ENCODE measurements around the gene TMEM9. TPM values are rescaled to one million over a fixed set of nuclear protein-coding genes. Genes with fewer than 3 reads are reported as not detected.

Gene TMEM9
- total RNA-seq, 1 donor from 2014 or later, result 55.3 TPM

DNA sequence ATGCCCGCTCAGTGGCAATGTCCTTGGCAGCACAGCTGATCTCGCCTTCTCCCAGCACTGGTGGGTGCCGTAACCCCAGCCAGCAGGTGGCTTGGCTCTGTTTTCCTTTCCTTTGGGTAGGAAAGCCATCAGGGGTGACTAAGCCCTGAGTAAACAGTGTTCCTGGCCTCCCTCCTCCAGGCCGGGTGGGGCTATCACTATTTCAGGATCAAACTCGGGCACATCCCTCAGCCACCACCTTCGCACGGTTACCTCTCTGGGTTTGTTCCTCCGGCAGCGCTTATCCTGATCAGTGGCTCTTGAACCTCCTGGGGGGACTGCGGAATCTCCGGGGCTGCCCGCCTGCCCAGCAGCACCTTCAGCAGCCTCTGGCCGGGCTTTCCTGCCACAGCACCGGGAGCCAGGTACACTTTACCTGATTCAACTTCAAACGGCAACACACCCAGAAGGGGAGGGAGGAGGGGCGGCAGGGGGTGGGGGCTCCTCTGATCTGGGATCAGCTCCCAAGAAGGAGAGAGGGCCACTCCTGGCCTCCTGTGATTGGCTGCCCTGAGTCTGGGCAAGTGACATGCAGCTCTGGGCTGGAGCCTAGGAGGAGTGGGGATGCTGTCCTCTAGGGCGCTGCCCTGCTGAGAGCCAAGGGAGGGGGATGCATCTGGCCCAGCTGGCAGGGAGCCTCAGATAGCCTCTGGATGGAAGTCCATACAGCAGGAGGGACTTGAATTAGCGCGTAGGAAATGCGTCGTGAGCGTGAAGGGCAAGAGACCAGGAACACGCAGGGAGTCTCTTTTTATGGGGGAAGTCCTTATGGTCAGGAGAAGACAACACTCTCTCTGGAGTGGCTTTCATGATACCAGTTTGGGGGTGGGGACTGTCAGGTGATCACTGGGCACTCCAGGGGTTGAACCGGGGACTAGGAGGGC is 27.2 kb downstream of the TMEM9 start, which contains the start of gene ASCL5:
TSS of gene ASCL5 (minus strand) at position 353 of the 923 bp plus-strand sequence. CDS start 11,812 bp downstream, outside the sequence.
- DNase-seq (ENCODE audit: low spot score), result no peak

DNA sequence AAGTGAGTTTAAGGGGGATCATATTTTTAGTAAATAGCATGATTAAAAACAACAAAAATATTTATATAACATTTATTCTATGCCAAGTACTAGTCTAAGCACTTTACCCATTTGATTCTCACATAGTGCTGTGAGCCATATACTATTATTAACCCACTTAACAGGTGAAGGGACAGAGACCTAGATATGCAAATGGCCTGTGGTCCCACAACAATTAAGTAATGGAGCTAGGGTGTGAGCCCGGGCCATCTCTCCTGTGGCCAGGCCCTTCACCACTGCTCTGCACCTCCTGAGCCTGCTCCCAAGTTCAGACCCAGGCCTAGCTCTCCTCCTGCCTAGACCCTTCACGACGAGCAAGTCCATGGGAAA is 27.8 kb downstream of the TMEM9 start:
- no peak for DNase-seq (ENCODE audit: low spot score)

DNA sequence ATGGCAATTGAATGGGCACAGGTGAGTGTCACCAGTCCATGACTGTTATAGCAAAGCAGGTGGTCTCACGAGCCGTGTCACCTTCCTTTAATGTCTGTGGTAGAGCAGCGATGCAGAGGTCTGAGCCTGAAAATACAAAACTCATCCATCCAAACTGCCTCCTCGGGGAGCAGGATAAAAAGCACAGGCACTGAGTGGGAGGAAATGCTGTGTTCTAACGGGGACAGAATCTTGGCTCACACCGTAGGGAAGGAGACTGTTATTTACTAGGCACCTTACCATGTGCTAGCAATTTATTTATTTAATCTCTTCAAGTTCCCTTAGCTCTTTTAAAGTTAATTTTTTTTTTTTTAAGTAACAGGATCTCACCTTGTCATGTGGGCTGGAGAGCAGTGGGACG is 28.5 kb downstream of the TMEM9 start:
- DNase-seq (ENCODE audit: low spot score), result no peak

DNA sequence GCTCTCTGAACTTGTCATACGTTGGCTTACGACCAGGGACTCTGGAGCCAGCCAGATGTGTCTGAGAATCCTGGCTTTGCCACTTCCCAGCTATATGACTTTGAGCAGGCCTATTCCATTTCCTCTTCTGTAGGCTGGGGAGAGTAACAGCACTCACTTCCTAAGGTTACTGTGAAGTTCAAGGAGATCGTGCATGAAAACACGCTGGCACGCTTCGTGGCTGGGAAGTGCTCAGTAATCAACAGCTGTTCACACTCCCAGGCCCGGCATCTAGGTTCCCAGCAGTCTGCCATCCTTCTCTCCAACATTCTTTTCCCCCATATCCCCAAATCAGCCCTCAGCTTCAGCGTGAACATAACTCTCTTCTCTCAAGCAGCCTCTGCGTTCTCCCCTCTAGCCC is 29.3 kb downstream of the TMEM9 start:
- DNase-seq (ENCODE audit: low spot score), result no peak

DNA sequence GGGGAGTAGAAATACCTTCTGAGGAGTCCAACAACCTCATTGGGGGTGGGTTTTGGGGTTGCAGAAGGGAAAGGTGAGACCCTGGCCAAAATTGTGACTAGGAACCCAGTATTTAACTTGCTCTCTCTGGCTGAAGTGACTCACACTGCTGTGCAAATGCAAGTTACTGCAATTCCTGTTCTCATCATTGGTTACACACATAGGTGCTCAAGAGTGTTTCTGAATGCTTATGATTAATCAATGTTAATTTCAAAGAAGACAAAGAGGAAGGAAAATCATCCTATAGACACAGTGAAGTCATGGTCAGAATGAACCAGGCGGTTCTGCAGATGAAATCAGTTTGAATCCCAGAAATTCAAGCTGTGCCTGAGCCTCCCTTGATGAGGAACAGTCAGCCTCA is 30.4 kb downstream of the TMEM9 start:
- no peak for DNase-seq (ENCODE audit: low spot score)

DNA sequence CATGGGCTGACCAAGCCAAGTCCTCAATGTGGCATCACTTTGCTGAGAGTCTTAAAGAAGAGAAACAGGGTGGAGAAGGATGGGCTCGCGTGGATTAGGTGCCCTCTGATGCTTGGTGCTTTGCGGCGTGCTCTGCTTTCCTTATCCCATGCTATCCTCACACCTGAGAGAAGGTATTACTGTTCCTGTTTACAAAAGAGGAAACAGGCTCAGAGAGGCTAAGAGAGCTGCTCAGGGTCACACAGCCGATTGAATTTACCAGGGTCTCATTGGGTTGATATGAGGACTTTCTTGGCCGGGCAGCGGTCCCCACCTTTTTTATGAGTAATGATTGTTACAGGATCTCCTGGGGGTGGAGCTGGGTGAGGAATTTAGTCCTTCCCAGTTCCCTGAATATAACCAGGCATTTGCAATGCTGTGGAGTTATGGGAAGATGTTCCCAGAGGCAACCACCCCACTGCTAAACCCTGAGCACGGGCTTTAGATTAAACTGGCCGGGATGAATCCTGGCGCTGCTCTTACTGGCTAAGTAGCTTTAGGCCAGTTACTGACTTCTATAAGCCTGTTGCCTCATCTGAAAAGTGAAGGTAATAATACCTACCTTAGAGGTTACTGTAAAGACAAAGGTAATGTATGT is 31.8 kb downstream of the TMEM9 start:
- no peak for DNase-seq (ENCODE audit: low spot score)

DNA sequence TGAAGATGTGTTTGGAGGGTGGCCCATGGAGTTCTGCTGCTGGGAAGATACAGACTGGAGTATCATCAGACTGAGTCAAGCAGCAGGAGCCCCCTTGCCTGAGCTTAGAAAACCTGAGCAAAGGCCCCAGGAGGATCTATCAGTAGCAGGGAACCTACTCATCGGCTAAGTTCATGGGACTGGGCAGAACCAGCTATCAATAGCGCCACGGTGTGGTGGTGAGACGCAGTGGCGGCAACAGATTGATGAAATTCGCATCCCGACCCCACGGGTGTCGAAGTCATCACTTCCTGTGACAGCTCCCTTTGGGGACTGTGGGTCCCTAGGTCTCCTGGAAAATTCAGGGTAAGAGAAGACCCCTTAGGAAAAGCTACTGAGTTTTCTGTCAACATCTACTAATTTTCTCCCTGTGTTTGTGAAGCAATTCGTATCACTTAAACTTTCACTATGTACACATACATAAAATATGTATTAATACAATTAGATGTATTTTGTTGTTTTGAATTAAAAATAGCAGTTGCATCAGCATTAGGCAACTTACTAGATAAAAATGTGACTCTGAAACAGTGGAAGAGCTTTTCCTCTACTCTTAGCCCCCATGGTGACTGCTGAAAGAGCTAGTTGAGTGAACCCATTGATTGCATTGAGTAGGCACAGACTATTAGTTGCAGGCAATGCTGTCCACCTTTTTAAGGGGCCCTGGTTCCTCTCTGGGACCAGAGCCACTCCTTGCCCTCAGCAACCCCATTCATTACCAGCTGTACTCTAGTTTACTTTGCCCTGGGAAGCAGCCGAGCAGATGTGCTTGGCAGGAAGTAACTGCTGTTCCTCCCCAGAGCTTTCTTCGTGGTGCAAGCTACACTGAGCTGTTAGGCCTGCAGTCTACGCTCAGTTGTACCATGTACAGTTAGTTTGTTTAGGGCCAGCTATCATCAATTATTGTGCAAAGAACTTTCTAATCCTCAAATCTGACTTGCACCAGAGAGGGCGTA is 34.8 kb downstream of the TMEM9 start:
- DNase-seq (ENCODE audit: low spot score), result no peak

DNA sequence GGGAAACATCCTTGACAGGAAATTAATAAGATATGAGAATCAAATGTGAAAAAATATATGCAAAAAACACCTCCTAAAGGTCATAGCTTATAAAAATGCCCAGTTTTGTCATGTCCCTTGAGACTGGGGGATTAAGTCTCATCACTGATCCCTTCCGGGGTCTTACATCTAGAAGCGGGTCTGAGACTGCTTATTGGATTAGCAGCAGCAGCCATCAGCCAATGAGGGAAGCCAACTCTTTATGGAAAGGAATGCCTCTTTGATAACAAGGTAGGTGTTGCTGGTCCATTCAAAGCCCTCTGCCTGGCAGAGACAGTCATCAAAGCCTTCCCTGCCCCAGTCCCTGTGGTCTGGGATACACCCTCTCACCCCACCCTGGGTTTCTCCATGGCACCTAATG is 38.2 kb downstream of the TMEM9 start:
- no peak for DNase-seq (ENCODE audit: low spot score)

DNA sequence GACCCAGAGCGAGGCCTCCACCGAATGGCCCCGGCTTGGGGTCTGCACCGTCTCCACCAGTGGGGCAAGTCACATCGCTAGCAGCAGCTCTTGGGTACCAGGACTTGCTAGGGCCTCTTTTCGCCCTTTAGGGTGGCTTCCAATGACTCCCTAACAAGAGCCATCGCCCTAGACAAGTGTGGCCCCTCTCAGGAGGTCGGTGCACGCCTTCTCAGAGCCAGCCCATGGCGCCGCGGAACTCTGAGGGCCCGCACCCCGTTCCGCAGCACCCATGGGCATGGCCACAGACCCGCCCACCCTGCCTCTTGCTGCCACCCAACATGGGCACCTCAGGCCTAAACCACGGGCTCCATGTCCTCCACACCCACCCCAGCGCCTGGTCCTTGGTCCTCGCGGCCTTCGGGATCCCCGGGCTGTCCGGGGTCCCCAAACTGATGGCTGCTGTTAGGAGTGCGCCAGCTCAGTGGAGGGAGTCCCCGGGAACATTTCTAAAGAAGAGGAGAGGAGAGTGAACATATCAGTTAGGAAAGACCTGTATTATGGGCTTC is 38.8 kb downstream of the TMEM9 start:
- DNase-seq (ENCODE audit: low spot score), result no peak

DNA sequence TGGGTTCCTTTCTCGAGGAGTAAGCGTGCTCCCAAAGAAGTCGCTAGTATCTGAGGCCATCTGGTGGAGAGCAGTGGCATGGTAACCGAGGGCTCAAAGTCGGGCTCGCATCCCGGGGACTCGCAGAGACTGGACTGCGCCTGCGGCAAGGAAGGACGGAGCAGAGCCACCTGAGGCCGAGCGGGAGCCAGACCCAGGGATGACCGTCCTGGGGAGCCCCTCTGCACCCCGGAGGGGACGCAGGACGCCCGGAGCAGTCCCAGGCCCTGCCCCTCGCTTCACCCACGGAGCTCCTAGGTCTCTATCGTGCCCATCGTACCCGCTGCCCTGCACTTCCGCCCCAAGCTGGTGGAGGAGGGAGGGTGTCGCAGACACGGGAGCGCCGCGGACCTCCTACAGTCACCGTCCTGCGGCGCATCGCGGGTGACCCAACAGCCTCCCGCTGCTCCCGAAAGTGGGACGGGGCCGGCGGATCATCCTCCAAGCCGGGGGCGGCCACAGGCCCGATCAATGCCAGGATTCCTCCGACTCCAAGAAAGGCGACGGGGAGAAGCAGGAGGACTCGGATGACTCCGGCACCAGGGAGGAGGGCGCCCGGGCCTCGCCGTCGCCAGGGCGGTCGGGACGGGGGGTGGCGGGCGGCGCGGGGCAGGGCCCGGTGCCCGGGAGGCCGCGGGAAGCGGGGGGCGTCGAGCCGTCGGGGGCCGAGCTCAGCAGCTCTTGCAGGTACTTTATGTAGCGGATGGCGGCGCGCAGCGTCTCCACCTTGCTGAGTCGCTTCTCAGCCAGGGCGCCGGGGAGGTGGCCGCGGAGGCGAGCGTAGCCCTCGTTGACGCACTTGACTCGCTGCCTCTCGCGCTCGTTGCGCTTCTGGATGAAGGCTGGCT is 39.8 kb downstream of the TMEM9 start:
- peak; percentile 94 for DNase-seq (ENCODE audit: low spot score)

DNA sequence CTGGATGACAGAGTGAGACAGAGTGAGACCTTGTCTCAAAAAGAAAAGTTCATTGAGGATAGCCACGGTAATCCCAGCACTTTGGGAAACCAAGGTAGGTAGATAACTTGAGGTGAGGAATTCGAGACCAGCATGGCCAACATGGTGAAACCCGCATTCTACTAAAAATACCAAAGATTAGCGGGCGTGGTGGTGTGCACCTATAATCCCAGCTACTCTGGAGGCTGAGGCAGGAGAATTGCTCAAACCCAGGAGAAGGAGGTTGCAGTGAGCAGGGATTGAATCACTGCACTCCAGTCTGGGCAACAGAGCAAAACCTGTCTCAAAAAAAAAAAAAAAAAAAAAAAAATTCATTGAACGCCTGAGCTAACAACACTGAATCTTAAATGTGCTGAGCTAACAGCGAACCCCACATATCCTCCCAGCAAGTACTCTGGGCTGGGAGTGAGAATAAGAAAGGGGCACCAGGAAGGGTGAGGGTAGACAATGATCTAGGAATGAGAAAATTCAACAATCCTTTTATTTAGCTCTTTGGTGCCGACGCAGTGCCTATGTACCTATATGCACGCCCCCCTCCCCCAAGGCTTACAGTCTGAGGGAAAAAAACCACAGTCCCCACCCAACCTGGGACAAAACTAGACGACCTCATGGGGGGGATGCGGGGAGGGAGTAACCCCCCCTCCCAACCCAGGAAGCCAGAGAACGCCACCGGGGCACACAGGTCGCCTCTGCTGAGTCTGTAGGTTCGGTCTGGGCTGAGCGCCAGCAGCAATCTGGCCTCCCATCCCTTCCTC is 40.6 kb downstream of the TMEM9 start:
- no peak for DNase-seq (ENCODE audit: low spot score)

DNA sequence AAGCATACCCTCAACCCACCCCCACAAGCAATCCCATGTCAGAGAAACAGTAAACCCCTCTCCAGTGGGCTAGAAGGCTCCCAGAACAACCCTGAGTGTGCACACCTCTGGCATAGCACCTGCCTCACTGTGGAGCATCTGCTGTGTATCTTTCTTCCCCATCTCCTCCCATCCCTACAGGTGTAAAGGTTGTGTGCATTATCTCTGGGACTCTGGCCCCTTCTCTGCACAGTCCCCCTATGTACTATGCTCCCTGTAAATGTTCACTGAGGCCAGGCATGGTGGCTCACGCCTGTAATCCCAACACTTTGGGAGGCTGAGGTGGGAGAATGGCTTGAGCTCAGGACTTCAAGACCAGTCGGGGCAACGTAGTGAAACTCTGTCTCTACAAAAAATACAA is 41.3 kb downstream of the TMEM9 start:
- DNase-seq (ENCODE audit: low spot score), result no peak

DNA sequence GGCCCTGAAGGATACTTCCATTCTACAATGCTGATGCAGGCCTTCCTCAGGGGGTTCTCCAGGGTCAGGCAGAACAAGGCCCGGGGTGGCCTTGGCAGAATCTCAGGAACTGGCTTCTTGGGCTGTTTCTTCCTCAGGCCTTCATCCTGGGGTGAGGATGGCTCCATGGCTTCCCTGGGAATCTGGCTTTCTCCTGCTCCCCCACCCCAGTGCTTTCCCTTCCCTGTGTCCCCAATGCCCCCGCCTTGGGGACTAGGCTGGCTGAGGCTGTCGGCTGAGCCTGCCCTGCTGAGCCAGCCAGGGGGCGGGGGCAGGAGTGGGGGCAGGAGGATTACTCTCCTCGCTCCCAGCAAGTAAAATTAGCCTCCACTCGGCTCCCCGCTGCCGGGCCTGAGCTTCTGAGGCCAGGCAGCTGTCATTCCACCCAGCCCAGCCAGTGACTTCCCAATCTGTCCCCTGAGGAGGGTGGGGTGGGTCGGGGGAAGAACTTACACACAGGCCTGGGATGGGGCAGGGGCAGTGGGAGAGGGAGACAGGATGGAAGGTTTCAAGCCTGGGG is 42.0 kb downstream of the TMEM9 start, which contains the start of gene CACNA1S:
TSS of gene CACNA1S (minus strand) at position 254 of the 559 bp plus-strand sequence. CDS start at position 167, 87 bp downstream.
- no peak for DNase-seq (ENCODE audit: low spot score)

DNA sequence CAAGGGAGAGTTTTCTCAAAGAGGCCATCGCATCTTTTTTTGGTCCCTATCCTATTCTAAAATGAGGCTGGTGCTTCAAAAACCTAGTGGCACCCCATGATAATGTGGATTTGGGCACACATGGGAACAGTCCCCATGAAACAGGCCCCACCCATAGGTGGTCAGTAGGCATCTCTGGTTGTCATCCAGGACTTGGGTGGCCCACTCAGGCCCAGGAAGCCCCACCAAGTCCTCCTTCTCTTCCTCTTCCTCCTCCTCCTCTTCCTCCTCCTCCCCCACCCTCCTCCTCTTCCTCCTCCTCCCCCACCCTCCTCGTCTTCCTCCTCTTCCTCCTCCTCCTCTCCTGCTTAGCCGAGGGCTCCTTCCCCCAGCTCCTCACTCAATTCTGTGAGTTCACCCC is 42.6 kb downstream of the TMEM9 start:
- DNase-seq (ENCODE audit: low spot score), result no peak

DNA sequence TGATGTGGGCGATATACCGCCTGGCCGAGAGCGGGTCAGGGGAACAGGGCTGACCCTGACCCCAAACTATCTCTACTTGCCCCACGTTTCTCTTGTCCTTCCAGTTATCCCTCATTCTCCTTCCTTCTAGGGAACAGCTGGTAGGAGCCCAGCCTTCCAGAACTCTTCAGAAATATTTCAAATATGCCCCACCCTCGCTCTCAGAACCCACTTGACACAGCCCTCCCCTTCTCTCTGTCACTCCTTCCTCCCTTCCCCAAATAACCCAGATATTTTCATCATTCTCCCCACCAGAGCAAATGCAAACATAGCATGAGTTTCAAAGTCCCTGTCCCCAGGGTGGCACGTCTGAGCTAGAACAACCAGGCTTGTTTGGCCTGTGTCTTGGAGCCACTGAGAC is 43.1 kb downstream of the TMEM9 start:
- DNase-seq (ENCODE audit: low spot score), result no peak

DNA sequence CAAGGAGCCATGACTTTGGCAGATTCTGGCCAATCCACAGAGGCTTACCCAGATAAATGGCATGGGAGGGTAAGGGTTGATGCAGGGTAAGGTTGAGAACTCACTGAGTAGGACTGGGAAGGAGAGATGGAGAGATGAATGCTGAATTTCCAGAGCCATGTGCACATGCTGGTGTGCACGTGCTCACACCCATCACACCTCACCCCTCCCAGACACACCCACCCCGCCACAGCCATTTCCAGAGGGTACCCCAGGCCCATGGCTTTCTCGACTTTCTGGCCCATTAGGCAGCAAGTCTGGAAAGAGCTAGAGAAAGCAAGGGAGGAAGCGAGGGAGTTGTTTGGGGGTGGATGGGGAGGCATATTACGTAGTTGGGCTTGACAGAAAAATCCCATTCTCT is 43.7 kb downstream of the TMEM9 start:
- DNase-seq (ENCODE audit: low spot score), result no peak

DNA sequence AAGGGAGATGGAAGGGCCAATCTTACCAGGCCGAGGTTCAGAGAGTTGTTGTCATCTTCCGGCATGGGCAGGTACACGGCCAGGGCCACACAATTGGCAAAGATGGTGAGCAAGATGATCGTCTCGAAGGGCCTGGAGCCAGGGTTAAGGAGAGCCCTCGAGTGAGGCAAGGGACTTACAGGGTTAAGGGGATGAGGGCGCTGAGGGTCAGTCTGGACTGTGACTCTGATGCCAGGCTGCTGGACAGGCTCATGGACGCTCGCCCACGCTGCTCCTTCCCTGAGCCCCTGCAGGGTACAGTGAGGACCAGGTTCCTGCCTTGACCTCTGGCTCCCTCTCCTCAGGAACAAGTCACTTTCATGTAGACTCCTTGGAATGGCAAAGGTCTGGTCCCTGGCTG is 44.1 kb downstream of the TMEM9 start:
- no peak for DNase-seq (ENCODE audit: low spot score)

DNA sequence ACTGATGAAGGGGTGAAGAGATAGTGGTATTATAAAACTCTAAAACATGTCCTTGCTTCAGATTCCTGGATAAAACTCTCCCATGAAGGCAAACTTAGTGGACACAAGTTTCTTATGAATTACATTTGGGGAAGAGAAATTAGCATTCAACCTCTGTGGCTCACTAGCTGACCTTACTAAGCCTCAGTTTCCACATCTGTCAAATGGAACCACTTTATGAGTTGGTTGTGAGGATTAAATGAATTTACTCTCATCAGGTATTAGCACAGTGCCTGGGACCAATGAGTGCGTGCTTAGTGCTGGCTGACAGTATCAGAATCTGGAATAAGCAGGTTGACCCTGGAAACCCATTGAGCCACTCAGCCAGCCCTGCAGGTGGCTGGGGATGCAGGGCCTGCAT is 44.6 kb downstream of the TMEM9 start:
- no peak for DNase-seq (ENCODE audit: low spot score)

DNA sequence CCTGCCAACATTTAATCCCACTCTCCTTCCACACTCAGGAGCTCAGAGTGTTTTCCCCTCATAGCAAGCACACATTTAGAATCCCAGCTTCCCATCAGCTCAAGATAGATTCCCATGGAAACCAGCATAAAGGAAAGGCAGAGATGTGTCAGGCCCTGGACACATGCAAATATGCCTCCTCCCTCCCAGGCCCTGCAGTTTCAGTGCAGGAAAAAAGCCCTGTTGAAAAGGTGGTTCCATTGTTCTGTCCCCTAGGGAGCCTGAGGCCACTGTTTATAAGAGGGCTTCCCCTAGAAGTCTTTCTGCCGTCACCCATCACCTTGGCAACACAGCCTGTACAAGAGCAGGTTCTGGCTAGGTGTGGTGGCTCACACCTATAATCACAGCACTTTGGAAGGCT is 45.7 kb downstream of the TMEM9 start:
- no peak for DNase-seq (ENCODE audit: low spot score)

Data from ureter (tissue), 1 donor.